A673 (cell line): ENCODE data around the gene GALNT2. TPM values are rescaled to one million over a fixed set of nuclear protein-coding genes. Genes with fewer than 3 reads are reported as not detected.

ENCODE experiments used
- BruUV-seq: library from RNA; stranded (reverse); fragments of 400-500 nt; replicated peaks from 2 replicates; lab custom pipeline; 2021; lab: Mats Ljungman, UMichigan
- CTCF ChIA-PET: fragments of 300-600 bp; sonication (Branson Sonifier 250); formaldehyde crosslinking; loops from one replicate; lab custom pipeline; 2022; ENCODE audit warnings: antibody characterized with exemption; lab: Charles Lee
- POLR2A ChIA-PET: fragments of 300-600 bp; sonication (Branson Sonifier 250); formaldehyde crosslinking; loops from one replicate; lab custom pipeline; 2022; ENCODE audit warnings: antibody characterized with exemption; ENCODE audit not compliant: low non-redundant PET; lab: Charles Lee
- DNase-seq: peaks from one replicate; pipeline ENCODE4 v3.0.0-alpha.2; 2015; ENCODE audit warnings: low spot score
- H3K27ac ChIP-seq: fragments of 200-600 bp; sonication (generic); 2 replicates; pipeline ENCODE4 v1.5.1; 2016; ENCODE audit warnings: mixed run types, low read depth, mild to moderate bottlenecking, mixed read lengths, antibody characterized with exemption, low read length; ENCODE audit not compliant: poor library complexity, severe bottlenecking
- H3K27me3 ChIP-seq: fragments of 200-600 bp; sonication (generic); replicated peaks from 2 replicates; pipeline ENCODE4 v1.6.1; 2017; ENCODE audit warnings: mixed run types, low read depth, mild to moderate bottlenecking, mixed read lengths, antibody characterized with exemption, low read length; ENCODE audit not compliant: insufficient read depth, poor library complexity
- H3K36me3 ChIP-seq: fragments of 200-600 bp; sonication (generic); 2 replicates; pipeline ENCODE4 v1.6.1; 2016; ENCODE audit warnings: mixed run types, mild to moderate bottlenecking, mixed read lengths, antibody characterized with exemption, low read length; ENCODE audit not compliant: insufficient read depth, poor library complexity, severe bottlenecking
- H3K4me1 ChIP-seq: fragments of 200-600 bp; sonication (generic); 2 replicates; pipeline ENCODE4 v1.6.1; 2017; ENCODE audit warnings: mixed run types, mild to moderate bottlenecking, mixed read lengths, antibody characterized with exemption, low read length; ENCODE audit not compliant: insufficient read depth, poor library complexity, severe bottlenecking
- H3K4me3 ChIP-seq: fragments of 200-600 bp; sonication (generic); 2 replicates; pipeline ENCODE4 v1.5.1; 2016; ENCODE audit warnings: low read depth, mixed run types, mild to moderate bottlenecking, mixed read lengths, low read length; ENCODE audit not compliant: poor library complexity, severe bottlenecking
- H3K9me3 ChIP-seq: fragments of 200-600 bp; sonication (generic); 2 replicates; pipeline ENCODE4 v1.6.1; 2016; ENCODE audit warnings: mixed run types, low read depth, mild to moderate bottlenecking, mixed read lengths, antibody characterized with exemption, low read length; ENCODE audit not compliant: poor library complexity, severe bottlenecking
- CTCF ChIP-seq: fragments of 300-800, 200-600 bp; sonication (generic); conservative IDR thresholded peaks from 2 replicates; pipeline ENCODE4 v1.5.1; 2017; ENCODE audit warnings: low read depth, mild to moderate bottlenecking, antibody characterized with exemption, low read length, moderate library complexity, mixed read lengths
- EZH2 ChIP-seq: fragments of 200-600 bp; sonication (generic); IDR thresholded peaks from 2 replicates; pipeline ENCODE4 v1.6.1; 2017; ENCODE audit warnings: borderline replicate concordance, low read depth, mild to moderate bottlenecking, mixed read lengths, antibody characterized with exemption, low read length; ENCODE audit not compliant: poor library complexity, severe bottlenecking
- intact Hi-C: fragments of 100-400 bp; cut with micrococcal nuclease; formaldehyde crosslinking; loops from one replicate; pipeline ENCODE4 v1.10.0; 2022; ENCODE audit not compliant: unreplicated experiment
- total RNA-seq: library from RNA; stranded (reverse); gene quantifications from 2 replicates; pipeline ENCODE4 v1.2.3, GENCODE V29; 2021

The GALNT2 gene
- total RNA-seq, 1 experiment from 2014 or later = 94.6 TPM

GRCh38 chr1:230237805-230238204, 170.8 kb downstream of the GALNT2 start:
- ChIA-PET CTCF (interaction anchor here (0.6 kb wide), 1 partner anchor 409 kb away, joined by 6 read pairs; no protein-coding TSS in a partner anchor), POLR2A (no interaction called here)
- Histone ChIP-seq H3K27ac (no peak overlapping the region), H3K4me3 (no peak overlapping the region), H3K9me3 (peaks cover 7% of the 10 kb centered on the region), H3K36me3 (peaks cover 9% of the 10 kb centered on the region), H3K27me3 (no peaks in the 10 kb centered on the region), H3K4me1 (peaks cover 43% of the 10 kb centered on the region)
- BruUV-seq = no TSS peak
- no peak for TF ChIP-seq CTCF
- no peak for TF ChIP-seq EZH2
- intact Hi-C loops = loop anchor here (10.0 kb wide), 1 partner anchor 173 kb away; the partner anchor contains the start of gene GALNT2
- DNase-seq = no peak

GRCh38 chr1:230240446-230241086, 173.5 kb downstream of the GALNT2 start:
- no peak overlapping the region for H3K4me3 ChIP-seq
- H3K4me1 ChIP-seq = peaks cover 26% of the 10 kb centered on the region
- TF ChIP-seq EZH2 = no peak
- TF ChIP-seq CTCF = no peak
- H3K27me3 ChIP-seq = no peaks in the 10 kb centered on the region
- peaks cover 9% of the 10 kb centered on the region for H3K36me3 ChIP-seq
- no TSS peak for BruUV-seq
- POLR2A ChIA-PET = no interaction called here
- no peak overlapping the region for H3K27ac ChIP-seq
- intact Hi-C loops = no loop called here
- CTCF ChIA-PET = no interaction called here
- H3K9me3 ChIP-seq = peaks cover 7% of the 10 kb centered on the region
- DNase-seq = no peak

GRCh38 chr1:230242326-230242725, 175.3 kb downstream of the GALNT2 start:
- ChIA-PET CTCF (no interaction called here), POLR2A (no interaction called here)
- BruUV-seq = no TSS peak
- Histone ChIP-seq H3K9me3 (peaks cover 7% of the 10 kb centered on the region), H3K36me3 (peaks cover 14% of the 10 kb centered on the region), H3K27me3 (no peaks in the 10 kb centered on the region), H3K4me3 (no peak overlapping the region), H3K4me1 (peaks cover 9% of the 10 kb centered on the region), H3K27ac (no peak overlapping the region)
- TF ChIP-seq EZH2 = no peak
- no peak for TF ChIP-seq CTCF
- intact Hi-C loops = no loop called here
- DNase-seq = no peak
